Dedifferentiated amniotic fluid mesenchymal stem cell (primary cell): Measurements from ENCODE around the gene KCNH6.
A peak's percentile ranks its signal among the peaks of the same experiment; 100 is the strongest.

Experiments
- DNase-seq: peaks from one replicate; pipeline ENCODE4 v3.0.0-alpha.2; 2016; ENCODE audit errors: extremely low spot score

The KCNH6 gene

GRCh38 chr17:63557416-63557815 lies 34.3 kb downstream of the KCNH6 start:
- no peak for DNase-seq

GRCh38 chr17:63558441-63558840 lies 35.3 kb downstream of the KCNH6 start:
- DNase-seq, result no peak

- no peak for DNase-seq
These were observed 38.7 kb downstream of the KCNH6 start for GRCh38 chr17:63561819-63562218.

- DNase-seq, result no peak
These were observed 40.2 kb downstream of the KCNH6 start for GRCh38 chr17:63563339-63563738.

GRCh38 chr17:63564562-63564961 lies 41.4 kb downstream of the KCNH6 start:
- DNase-seq, result no peak

GRCh38 chr17:63567229-63567628 lies 44.1 kb downstream of the KCNH6 start:
- no peak for DNase-seq

GRCh38 chr17:63568563-63568962 lies 45.4 kb downstream of the KCNH6 start:
- DNase-seq, result no peak

- DNase-seq, result peak; percentile 28
These were observed 48.6 kb downstream of the KCNH6 start for GRCh38 chr17:63571632-63572310.

- DNase-seq, result no peak
These were observed 50.5 kb downstream of the KCNH6 start for GRCh38 chr17:63573634-63574033.

GRCh38 chr17:63578027-63578768 lies 55.0 kb downstream of the KCNH6 start:
- no peak for DNase-seq

GRCh38 chr17:63578769-63579111 lies 55.6 kb downstream of the KCNH6 start:
- no peak for DNase-seq

- no peak for DNase-seq
These were observed 56.5 kb downstream of the KCNH6 start for GRCh38 chr17:63579633-63580032.

- no peak for DNase-seq
These were observed 64.6 kb downstream of the KCNH6 start for GRCh38 chr17:63587770-63588169.

- DNase-seq, result no peak
These were observed 65.6 kb downstream of the KCNH6 start for GRCh38 chr17:63588797-63589196.

- DNase-seq, result no peak
These were observed 66.5 kb downstream of the KCNH6 start for GRCh38 chr17:63589646-63590045.

- DNase-seq, result no peak
These were observed 69.6 kb downstream of the KCNH6 start for GRCh38 chr17:63592797-63593196.

GRCh38 chr17:63595132-63595531 lies 72.0 kb downstream of the KCNH6 start:
- no peak for DNase-seq
